Measurements from ENCODE around the gene MMD.

DNA sequence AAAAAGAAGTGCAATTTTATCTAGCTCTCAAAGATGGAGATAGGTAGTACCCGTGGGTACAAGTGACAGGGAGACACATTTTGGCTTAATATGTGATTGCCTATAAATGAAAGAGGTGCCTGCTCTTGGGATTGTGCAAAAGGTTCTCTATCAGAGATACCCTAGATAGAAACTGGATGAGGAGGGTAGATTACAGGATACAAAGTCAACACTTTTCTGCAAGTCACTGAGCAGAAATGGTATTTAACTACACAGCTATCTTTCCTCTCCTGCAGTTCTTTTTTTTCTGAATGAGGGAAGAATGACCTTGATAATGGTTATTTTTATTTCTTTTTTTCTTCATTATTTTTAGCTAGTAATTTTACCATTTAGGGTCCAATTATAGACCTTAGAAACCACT is 67.6 kb downstream of the MMD start:
- TF ChIP-seq EZH2 (IDR thresholded peaks at IDR 0.05; ENCODE audit: insufficient read depth, poor library complexity, severe bottlenecking) (no peak), EZH2phosphoT487 (IDR thresholded peaks at IDR 0.05; ENCODE audit: insufficient read depth, low read depth) (no peak)

Measured in GM23248 (cell line).